HG02840 (cell line): ENCODE data around the gene VPS52.

ENCODE experiments used
- ATAC-seq: cut with Tn5 transposase; IDR thresholded peaks from one replicate; pipeline ENCODE4 v1.9.1; 2021; ENCODE audit warnings: mild to moderate bottlenecking, moderate library complexity, moderate number of reproducible peaks; ENCODE audit not compliant: unreplicated experiment, low FRiP score

Gene VPS52, protein sequence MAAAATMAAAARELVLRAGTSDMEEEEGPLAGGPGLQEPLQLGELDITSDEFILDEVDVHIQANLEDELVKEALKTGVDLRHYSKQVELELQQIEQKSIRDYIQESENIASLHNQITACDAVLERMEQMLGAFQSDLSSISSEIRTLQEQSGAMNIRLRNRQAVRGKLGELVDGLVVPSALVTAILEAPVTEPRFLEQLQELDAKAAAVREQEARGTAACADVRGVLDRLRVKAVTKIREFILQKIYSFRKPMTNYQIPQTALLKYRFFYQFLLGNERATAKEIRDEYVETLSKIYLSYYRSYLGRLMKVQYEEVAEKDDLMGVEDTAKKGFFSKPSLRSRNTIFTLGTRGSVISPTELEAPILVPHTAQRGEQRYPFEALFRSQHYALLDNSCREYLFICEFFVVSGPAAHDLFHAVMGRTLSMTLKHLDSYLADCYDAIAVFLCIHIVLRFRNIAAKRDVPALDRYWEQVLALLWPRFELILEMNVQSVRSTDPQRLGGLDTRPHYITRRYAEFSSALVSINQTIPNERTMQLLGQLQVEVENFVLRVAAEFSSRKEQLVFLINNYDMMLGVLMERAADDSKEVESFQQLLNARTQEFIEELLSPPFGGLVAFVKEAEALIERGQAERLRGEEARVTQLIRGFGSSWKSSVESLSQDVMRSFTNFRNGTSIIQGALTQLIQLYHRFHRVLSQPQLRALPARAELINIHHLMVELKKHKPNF

DNA sequence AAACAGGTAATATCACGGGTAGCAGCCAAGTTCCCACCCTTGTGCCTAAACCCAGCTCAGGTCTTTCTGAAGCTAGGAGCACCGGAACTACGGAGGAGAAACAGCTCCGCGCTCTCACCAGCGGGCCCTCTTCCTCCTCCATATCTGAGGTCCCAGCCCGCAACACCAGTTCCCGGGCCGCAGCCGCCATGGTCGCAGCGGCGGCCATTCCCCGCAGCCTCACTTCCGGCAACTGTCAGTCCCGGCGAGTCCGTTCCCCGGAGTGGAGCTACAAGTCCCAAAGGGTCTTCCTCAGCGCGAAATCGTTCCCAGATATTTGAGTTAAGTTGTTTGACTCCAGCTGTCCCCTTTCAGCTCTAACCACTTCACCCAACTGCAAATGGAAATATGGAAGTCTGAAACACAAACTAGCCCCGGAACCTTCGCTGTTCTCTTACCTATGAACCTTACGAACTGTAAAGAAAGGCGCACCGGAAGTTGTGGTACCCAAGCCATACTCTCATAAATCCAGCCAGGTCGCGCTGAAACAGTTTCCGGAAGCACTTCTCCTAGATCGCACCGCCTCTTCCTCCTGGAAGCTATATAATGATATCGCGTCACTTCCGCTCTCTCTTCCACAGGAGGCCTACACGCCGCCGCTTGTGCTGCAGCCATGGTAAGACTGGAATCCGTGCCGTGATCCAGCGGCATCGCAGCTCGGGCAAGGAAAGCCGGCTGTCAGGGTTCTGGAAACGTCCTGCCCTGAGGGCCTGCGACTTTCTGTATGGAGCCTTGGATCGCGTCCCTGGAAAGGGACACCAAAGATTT is at the start of gene VPS52, which contains the start of gene RPS18:
TSS of gene VPS52 (minus strand) at position 409 of the 807 bp plus-strand sequence. CDS start at position 208, 201 bp downstream.
TSS of gene RPS18 (plus strand) at position 608 of the 807 bp plus-strand sequence. CDS start at position 653, 45 bp downstream.
- peak; percentile 76 for ATAC-seq

DNA sequence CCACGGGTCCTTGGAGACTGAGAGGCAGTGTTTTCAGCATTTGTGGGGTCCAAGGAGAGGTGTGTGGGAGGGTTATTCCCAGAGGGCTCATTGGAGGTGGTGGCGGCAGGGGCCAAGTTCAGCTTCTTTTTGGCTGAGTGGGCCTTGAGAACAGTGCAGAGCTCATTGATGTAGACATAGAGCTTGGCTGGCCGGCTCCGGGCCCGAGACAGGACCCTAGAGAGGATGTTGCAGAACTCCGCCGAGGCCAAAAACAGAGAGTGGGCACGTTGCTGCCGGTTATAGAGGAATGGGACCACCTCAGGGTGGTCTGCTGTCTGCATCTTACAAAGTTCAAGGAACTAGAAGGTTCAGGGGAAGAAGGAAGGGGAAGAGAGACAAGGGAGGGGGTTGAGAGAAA is 49.6 kb upstream of the VPS52 start:
- ATAC-seq = no peak

DNA sequence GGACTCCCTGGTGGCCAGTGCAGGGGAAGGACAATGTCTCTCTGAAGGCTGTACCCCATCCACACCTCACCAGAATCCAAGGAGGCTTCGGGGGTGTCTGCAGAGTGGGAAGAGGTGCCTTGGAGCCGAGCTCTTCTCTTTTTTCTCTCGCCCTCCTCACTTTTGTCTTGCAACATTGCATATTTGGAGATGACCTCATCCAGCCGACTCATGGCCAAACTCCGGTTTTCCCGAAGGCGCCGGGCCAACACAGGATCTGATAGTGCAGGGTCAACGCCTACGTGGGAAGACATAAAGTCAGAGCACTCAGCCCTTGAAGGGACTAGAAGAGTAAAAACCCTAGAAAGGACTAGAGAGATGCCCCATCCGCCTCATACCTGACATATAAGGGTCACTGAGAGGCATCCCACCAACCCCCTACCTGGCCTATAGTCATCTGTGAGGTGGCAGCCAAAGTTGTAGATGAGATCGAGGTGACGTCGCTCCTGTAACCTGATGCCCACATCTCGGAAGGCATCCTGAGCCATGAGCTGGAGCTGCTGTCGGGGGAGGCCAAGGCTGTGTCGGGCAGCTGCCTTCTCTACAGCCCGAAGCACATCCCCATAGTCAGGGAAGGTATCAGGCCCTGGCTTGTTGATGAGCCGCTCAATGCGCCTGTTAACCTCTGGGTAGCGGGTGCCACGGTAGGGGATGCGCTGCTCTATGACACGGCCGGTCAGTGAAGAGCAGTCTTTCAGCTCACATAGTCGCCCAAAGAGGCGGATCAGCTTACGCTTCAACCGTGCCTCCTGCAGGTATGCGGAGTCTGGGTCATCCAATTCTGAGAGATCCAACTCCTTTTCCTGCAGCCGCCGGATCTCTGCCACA is 48.9 kb upstream of the VPS52 start:
- ATAC-seq = no peak

DNA sequence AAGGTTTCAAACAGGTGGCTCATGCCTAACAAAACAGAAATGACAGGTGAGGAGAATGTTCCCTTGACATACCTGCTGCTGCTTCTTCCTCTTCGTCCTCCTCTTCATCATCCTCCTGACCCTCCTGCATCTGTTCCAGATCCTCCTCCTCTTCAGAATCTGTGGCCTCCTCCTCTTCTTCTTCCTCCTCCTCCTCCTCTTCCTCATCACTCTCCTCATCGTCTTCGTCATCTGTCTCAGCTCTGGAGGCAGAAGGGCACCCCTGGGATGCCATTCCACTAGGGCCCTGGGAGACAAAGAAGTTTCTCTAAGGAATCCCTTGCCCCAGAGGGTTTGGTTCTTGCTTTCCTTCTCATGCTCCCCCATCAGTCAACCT is 48.3 kb upstream of the VPS52 start:
- ATAC-seq = no peak

DNA sequence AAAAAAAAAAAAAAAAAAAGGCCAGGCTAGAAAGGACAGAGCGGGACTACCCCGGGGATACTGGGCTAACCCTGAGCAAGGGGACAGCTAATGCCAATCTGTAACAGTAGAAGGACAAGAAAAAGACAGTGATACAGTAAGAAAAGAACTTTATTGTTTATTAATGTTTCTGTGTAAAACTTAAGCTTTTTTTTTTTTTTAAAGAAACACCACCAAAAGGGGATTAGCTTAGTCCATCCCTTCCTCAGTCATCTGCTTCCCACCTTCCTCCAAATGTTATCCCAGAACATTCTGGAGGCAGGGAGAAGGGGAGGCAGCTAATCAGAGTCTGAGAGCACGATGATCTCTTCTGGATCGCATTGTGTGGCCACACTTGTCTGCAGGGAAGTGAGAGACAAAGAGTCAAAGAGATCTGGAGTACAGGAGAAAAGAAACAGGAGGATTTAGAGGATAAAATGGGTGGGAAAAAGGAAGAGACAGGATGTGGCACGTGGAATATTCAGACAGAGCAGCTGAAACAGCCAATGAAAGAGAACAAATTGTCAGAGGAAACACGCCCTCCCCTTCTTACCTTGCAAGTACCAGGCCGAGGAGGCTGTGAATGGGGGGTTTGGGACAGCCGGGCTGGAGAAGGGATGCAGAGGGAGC is 46.9 kb upstream of the VPS52 start:
- no peak for ATAC-seq

DNA sequence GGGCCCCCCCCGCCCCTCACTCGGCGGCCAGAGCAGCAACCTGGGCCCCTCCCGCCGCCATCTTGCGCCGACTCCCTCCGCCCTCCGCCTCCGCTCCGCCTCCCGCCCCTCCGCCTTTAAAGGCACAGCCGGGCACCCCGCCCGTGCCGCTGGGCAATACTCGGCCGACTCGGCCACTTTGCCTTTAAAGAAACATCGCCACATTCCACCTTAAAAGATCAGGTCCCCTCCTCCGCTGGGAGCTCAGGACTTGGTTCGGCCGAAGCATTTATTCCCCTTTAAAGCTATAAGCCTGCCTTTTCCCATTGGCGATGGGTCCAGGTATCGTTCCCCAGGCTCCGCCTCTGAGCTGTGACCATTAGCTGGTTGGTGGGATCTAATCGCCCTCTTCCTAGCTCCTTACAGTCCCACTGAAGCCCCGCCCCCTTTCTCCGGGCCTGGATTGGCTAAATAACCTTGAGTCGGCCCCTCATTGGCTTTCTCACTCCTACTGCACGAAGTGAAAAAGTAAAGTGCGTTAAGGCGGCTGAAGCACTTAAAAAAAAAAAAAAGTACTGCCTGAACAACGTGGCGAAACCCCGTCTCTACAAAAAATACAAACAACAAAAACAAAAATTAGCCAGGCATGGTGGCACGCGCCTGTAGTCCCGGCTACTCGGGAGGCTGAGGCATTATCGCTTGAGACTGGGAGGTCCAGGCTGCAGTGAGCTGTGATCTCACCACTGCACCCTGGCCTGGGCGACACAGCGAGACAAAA is 46.2 kb upstream of the VPS52 start, which contains the start of gene ZBTB22:
TSS of gene ZBTB22 (minus strand) at position 76 of the 757 bp plus-strand sequence. CDS start 828 bp downstream, outside the sequence.
- peak; percentile 51 for ATAC-seq

DNA sequence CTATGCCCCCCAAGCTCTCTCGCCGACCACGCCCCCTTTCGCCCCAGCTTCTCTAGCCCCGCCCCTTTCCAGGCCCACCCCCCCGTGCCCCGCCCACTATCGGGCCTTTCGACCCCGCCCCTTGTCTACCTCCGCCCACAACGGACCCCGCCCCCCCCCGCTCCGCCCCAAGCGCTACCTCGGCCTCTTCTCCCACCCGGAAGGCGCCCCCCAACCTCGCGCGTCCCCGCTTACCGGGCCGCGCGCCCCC is 45.7 kb upstream of the VPS52 start:
- ATAC-seq = no peak

DNA sequence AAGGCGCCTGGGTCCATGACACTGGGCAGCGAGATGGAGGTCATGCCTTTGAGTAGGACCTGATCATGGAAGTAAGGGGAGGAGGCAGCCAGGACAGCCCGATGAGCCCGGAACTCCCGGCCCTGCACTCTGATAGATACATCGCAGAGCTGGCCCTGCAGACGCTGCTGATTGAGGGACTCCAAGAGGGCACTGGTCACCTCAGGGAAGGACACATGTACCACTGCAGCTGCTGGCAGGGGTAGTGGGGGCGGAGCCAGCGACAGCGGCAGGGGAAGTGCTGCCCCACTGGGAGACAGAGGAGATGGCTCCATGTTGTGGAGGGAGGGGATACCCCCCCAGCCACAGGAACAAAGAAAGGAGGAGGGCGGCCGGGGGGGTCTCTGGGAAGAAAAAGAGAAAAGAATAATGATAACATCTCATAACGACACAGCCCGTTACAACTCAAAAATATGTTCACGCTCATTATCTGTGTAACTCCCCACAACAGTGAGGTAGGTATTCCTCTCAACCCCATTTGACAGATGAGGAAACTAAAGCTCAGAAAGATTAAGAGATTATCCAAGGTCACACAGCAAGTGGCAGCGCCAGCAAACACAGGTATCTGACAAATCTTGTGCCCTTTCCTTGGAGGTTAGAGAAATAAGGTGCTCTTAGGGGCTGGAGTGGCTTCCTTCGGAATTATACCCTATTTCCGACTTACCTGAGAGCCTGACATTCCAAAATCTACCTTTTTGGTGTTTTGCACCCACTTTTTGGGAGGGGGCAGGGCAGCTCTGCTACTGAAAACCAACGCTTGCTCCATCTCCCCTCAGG is 45.1 kb upstream of the VPS52 start:
- no peak for ATAC-seq

DNA sequence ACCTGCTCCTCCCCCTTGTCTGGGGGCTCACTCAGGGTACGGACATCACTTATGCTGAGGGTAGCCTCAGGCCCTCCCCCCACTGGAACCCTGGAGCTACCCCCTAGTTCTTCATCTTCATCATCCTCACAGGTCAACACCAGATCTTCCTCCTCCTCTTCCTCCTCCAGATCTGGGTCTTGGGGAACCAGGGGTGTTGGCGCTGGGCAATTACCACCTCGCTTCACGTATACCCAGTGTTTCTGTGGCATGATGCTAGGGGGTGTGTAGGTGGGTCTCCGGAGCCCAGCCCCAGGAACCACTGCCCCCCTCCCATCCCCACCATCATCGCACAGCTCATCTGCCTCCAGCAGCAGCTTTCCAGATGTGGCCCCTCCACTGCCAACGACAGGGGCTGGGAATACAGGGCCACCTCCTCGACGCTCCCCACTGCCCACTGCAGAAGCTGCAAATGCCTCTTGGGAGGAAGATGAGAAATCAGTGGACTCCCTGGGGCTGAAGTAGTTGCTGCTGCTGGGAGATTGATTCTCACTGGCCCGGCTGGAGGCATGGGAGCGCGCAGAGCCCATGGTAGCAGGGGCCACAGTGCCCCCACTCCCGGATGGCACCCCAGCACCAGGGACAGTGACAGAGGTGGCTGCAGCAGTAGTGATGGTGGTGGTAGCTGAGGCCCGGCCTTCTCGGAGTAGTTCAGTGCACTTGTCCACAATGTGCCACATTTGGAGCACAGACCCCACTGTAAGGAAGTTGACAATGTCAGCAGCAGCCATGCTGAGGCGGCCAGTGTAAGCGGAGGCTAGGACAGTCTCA is 44.3 kb upstream of the VPS52 start:
- ATAC-seq = no peak

DNA sequence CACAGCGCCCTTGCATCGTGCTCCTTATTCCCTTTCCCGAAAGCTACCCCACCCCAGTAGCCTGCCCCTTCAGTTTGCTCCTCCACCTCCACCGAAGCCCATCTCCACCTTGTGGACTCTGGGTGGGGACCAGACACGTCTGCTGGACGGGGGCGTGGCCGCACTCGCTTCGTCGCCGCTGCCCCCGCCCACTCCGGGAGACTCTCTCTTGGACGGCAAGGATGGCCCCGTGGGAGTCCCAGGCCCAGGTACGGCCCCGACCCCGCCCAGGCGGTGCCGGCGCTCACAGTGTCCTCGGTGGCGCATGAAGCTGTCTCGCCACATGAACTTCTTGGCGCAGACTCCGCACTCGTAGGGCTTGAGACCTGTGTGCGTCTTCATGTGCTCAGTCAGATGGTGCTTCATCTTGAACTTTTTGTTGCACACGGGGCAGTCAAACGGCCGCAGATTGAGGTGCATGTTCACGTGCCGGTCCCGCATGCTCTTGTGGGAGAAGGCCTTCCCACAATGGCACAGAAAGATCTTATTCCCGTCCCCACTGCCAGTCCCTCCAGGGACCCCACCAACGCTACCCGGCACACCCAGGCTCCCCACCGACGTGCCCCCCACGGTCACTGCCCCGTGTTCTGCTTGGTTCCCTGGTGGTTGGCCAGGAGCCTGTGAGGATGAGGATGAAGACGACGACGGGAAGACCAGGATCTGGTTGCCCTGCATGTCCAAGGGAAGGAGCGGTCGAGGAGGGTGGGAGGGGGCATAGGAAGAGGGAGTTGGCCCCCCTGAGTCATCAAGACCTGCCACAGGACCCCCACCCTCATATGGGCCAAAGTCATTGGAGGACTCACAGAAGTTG is 43.5 kb upstream of the VPS52 start:
- no peak for ATAC-seq

DNA sequence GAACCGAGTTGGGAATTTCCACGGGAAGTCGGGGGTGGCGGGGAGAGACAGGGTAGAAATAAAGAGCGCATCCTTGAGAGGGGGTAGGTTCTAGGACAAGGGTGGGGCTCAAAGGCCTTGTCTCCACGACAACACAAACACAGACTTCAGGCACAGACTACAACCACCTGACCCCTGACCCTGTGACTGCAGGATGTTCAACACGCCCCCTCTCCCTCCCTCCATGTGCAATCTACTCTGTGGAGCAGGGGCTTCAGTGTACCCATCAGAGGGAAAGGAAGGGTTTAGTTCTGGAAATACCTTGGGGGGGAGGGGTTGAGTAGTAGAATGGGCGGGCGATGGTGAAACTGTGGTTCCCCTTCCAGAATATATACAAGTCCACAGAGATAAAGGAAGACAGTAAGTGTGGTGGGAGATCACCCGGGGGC is 42.9 kb upstream of the VPS52 start:
- no peak for ATAC-seq

DNA sequence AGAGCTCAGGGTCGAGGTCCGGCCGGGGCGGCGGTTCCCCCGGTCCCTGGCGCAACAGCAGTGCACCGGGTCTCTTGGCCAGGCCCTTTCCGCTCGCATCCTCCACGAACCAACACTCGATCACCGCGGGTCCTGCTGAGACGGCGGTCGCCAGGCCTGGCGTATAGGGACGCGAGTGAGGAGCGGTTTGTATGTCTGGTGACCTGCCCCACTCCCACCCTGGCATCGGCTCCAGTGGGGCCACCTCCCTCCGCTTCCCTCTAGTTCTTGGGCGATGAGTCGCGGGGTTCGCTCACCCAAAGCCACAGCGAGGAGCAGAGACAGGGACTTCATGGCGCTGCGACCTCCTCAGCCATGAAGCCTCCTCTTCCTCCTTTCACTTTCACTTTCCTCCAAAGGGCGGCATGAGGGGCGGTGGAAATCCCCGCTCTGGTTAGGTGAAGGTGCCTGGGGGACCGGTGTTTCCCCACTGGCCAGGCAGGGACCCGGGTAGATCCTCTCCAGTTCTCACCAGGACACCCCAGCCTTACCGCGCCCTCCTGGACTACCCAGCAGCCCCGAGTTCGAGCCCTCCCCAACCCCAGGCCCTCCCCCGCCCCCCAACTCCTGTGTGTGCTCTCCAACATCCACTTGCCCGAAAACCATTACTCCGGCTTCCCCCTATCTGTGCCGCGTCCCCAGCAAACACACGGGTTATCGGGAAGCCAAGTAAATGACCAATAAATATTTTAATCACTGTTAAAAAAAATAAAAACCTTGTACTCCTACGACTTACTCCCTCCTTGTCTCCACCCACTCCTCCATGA is 42.2 kb upstream of the VPS52 start, which contains the start of gene TAPBP:
TSS of gene TAPBP (minus strand) at position 370 of the 806 bp plus-strand sequence. CDS start at position 333, 37 bp downstream.
- ATAC-seq = no peak

DNA sequence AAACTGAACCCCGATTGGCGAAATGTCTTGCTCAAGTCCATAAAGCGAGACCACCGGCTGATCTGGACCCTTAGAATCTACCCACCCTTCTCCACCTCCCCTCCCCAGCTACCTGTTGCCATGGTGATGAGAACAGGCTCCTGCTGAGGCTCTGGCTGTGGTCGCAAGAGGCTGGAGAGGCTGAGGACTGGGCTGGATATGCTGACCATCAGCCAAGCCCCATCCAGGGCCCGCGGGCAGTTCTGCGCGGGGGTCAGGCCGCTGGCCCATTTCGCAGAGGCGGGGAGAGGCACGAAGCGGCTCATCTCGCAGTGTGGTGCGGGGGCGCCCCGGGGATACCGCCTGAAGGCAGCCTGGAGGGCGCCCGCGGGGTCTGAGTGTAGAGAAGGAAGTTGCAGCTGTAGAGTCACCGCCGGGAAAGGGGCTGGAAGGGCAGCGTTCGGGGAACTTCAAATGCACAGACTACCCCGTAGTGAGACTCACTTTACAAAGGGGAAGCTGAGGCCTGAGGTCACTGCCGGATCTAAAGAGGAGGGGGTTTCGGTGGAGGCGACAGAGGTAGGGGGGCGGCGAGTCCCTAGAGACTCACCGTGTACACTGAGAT is 41.5 kb upstream of the VPS52 start:
- no peak for ATAC-seq

DNA sequence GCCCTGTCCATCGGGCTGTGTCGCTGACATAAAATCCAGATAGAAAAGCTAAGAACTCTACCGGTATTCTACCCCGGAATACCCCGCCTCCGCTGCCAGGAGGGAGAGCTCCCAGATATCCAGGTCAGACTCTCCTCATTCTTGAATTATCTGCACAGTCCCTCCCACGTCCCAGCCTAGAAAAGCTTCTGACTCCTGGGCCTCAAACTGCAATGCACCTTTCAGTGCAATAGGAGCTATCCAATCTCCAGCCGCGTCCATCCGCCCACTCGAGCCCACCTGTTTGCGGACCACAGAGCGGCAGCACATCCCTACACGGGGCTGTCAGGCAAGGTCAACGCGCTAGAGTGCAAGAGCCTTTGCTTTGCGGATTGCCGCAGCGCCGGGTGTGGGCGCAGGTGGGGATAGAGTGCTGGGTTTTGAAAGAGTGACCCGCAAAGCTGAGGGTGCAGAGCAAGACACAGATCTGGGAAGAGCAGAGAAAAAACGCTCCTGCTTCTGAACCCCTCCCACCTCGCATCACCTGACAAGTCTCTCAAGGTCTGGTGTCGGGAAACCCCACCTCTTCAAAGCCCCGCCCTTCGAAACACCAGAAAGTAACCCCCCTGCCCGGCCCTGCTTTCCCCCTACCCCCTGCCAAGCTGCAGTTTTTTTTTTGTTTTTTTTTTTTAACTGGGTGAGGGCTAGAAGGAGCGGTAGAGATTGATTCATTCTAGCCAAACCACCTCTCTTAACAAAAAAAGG is 40.9 kb upstream of the VPS52 start:
- no peak for ATAC-seq
